Ovary (tissue), 9 donors: ENCODE measurements around the gene CD164L2. TPM values are rescaled to one million over a fixed set of nuclear protein-coding genes. Genes with fewer than 3 reads are reported as not detected.
"Not testable (repeated sequence)": the region's sequence is repeated elsewhere in the genome, so short reads cannot be mapped to it uniquely, and the experiment has no call there.

Experiments
- DNase-seq, 5 donors: peaks; one replicate each; pipeline ENCODE4 v3.0.0-alpha.2; 2019 to 2020
- H3K27ac ChIP-seq, 2 donors: fragments of 200-600 bp; one replicate each; pipeline versions ENCODE4 v1.5.1 to v1.8.0; 2019 to 2022
- H3K27me3 ChIP-seq: fragments of 200-600 bp; one replicate; pipeline ENCODE4 v1.8.0; 2022
- H3K36me3 ChIP-seq: fragments of 200-600 bp; sonication (generic); one replicate; pipeline ENCODE4 v1.5.1; 2019
- H3K4me1 ChIP-seq: one replicate; pipeline ENCODE4 v1.8.1; 2013; ENCODE audit warnings: mild to moderate bottlenecking, moderate library complexity; ENCODE audit not compliant: insufficient read depth
- H3K4me3 ChIP-seq: fragments of 200-600 bp; sonication (generic); one replicate; pipeline ENCODE4 v1.5.1; 2017
- H3K9me3 ChIP-seq, 2 donors: fragments of 200-600 bp in 1 of 2; sonication (generic) in 1 of 2; one replicate each; pipeline versions ENCODE4 v1.5.1 to v1.8.1; 2013 to 2019; ENCODE audit warnings: mild to moderate bottlenecking in 1 of 2, moderate library complexity in 1 of 2
- CTCF ChIP-seq, 3 donors: fragments of 450-650 bp in 2 of 3; fragments of 200-600 bp in 1 of 3; IDR thresholded peaks; one replicate each; pipeline versions ENCODE4 v1.5.1 to v1.8.0; 2016 to 2022; ENCODE audit warnings: antibody characterized with exemption in 3 of 3, mild to moderate bottlenecking in 1 of 3
- EP300 ChIP-seq: sonication (generic); formaldehyde crosslinking; IDR thresholded peaks from one replicate; pipeline ENCODE4 v1.6.1; 2017; ENCODE audit warnings: antibody characterized with exemption
- POLR2A ChIP-seq: fragments of 450-650 bp; IDR thresholded peaks from one replicate; pipeline ENCODE4 v1.6.1; 2017; ENCODE audit warnings: antibody characterized with exemption, mild to moderate bottlenecking, moderate library complexity
- whole genome bisulfite sequencing, 3 donors: extraction: QIAGEN DNeasy Blood & Tissue Kit in 1 of 3; methylation state at CpG; one replicate each; pipeline versions ENCODE4 v1.1.5 to v1.1.7; 2013 to 2017; 5-methylcytosine and 5-hydroxymethylcytosine counted together
- intact Hi-C, 4 donors: fragments of 100-400 bp; cut with DNase I; formaldehyde crosslinking; loops; one replicate each; pipeline versions ENCODE4 v1.11.0 to v1.15.1; 2022 to 2023
- polyA plus RNA-seq, 2 donors: library from polyadenylated mRNA; stranded (reverse); fragments of 200-250 nt in 1 of 2; fragments of 350-450 nt in 1 of 2; fragmentation: Illumina TruSeq in 1 of 2; extraction: RNeasy Lipid Tissue Mini Kit (QIAGEN cat#74804) in 1 of 2; gene quantifications; one replicate each; pipeline ENCODE4 v1.2.3, GENCODE V29; 2013 to 2014
- total RNA-seq, 7 donors: library from RNA; depleted of rRNA in 2 of 7; stranded (reverse); fragments of >200 nt in 2 of 7; fragmentation: NEBNext Ultra II Directional in 3 of 7; extraction: Animal tissue kit (Norgen Biotek cat#: 25700) in 3 of 7; gene quantifications; one replicate each; pipeline versions ENCODE4 v1.1.0 to v1.2.4, GENCODE V29; 2016 to 2023
- donor health status: DM: no; HTN: no; CAD: no; lungs with moderate emphysema.
- donor health status: DM: no; HTN: no; CAD: no.
- donor health status: Bipolar disorder and iron deficiency.
- donor health status: DM: yes; HTN: yes; CAD: no.
- donor health status: DM: no; HTN: no; CAD: no.
- donor health status: DM: yes; HTN: yes; CAD: no.

CD164L2 gene
- total and polyA plus RNA-seq, 9 donors = 0.06 to 15.5 (median 0.86) TPM; not detected in 3

DNA sequence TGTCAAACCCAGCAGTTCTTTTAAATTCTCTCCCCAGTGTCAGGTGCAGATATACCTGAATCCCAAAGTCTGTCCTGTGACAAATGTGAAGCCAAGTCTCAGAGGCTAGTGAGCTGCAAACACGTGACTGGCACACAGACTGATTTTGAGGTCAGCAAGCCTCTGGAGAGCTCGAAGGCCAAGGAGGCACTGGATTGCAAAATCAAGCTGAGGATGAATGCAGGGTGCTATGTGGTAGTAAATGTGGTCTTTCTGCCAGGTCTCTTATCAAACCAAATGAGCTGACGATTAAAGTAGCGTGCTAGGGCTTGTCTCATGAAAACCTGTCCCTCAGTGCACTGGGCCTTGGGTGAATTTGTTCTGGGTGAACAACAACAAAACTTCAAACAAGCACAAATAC is 29.9 kb upstream of the CD164L2 start:
- no peak overlapping the region for H3K4me3 ChIP-seq
- no peaks in the 10 kb centered on the region for H3K9me3 ChIP-seq
- no peaks in the 10 kb centered on the region for H3K27me3 ChIP-seq
- H3K4me1 ChIP-seq = no peaks in the 10 kb centered on the region
- H3K36me3 ChIP-seq = no peaks in the 10 kb centered on the region
- TF ChIP-seq EP300 = no peak
- no peak for TF ChIP-seq POLR2A
- no peak for TF ChIP-seq CTCF (IDR thresholded peaks at IDR 0.05)
- WGBS, 3 donors = 70 to 78% (median 76%) methylated on average over 4 of the region's 4 CpGs
- DNase-seq = no peak
- H3K27ac ChIP-seq = no peak overlapping the region
- intact Hi-C loops = no loop called here

- no peak for DNase-seq
- intact Hi-C loops = no loop called here
- no peak overlapping the region for H3K27ac ChIP-seq
- no peaks in the 10 kb centered on the region for H3K36me3 ChIP-seq
- 86 to 88% (median 87%) methylated on average over 4 of the region's 4 CpGs for WGBS, 3 donors
- TF ChIP-seq POLR2A (no peak), CTCF (IDR thresholded peaks at IDR 0.05) (no peak), EP300 (no peak)
- no peaks in the 10 kb centered on the region for H3K4me1 ChIP-seq
- H3K9me3 ChIP-seq = no peaks in the 10 kb centered on the region
- H3K27me3 ChIP-seq = no peaks in the 10 kb centered on the region
- H3K4me3 ChIP-seq = no peak overlapping the region
Measured at GRCh38 chr1:27412502-27412901, 29.4 kb upstream of the CD164L2 start.

- no peaks in the 10 kb centered on the region for H3K4me1 ChIP-seq
- H3K4me3 ChIP-seq = no peak overlapping the region
- H3K36me3 ChIP-seq = no peaks in the 10 kb centered on the region
- TF ChIP-seq POLR2A (no peak), EP300 (no peak)
- DNase-seq = no peak
- no peaks in the 10 kb centered on the region for H3K27me3 ChIP-seq
- no peaks in the 10 kb centered on the region for H3K9me3 ChIP-seq
- intact Hi-C loops = no loop called here
- H3K27ac ChIP-seq = no peak overlapping the region
- 78 to 90% (median 83%) methylated on average over 2 of the region's 2 CpGs for WGBS, 3 donors
Measured at GRCh38 chr1:27410709-27411108, 27.6 kb upstream of the CD164L2 start.

GRCh38 chr1:27409669-27410068 is 26.5 kb upstream of the CD164L2 start:
- Histone ChIP-seq H3K27ac (no peak overlapping the region), H3K36me3 (no peaks in the 10 kb centered on the region), H3K4me3 (no peak overlapping the region), H3K27me3 (no peaks in the 10 kb centered on the region), H3K9me3 (no peaks in the 10 kb centered on the region), H3K4me1 (no peaks in the 10 kb centered on the region)
- WGBS, 3 donors = 88 to 92% (median 91%) methylated on average over 11 of the region's 11 CpGs
- TF ChIP-seq EP300 (no peak), POLR2A (no peak), CTCF (IDR thresholded peaks at IDR 0.05) (no peak)
- no peak for DNase-seq
- intact Hi-C loops = loop anchor here in 1 of 4 donors (10.0 kb wide), 1 partner anchor 255 kb away; no protein-coding TSS in a partner anchor

- DNase-seq = no peak
- WGBS, 3 donors = 90 to 92% (median 90%) methylated on average over 9 of the region's 9 CpGs
- Histone ChIP-seq H3K9me3 (no peaks in the 10 kb centered on the region), H3K4me1 (no peaks in the 10 kb centered on the region), H3K4me3 (no peak overlapping the region), H3K27me3 (no peaks in the 10 kb centered on the region), H3K36me3 (no peaks in the 10 kb centered on the region), H3K27ac (no peak overlapping the region)
- intact Hi-C loops = loop anchor here in 1 of 4 donors (10.0 kb wide), 1 partner anchor 257 kb away; no protein-coding TSS in a partner anchor
- TF ChIP-seq POLR2A (no peak), EP300 (no peak), CTCF (IDR thresholded peaks at IDR 0.05) (no peak)
Measured at GRCh38 chr1:27408151-27408550, 25.0 kb upstream of the CD164L2 start.

DNA sequence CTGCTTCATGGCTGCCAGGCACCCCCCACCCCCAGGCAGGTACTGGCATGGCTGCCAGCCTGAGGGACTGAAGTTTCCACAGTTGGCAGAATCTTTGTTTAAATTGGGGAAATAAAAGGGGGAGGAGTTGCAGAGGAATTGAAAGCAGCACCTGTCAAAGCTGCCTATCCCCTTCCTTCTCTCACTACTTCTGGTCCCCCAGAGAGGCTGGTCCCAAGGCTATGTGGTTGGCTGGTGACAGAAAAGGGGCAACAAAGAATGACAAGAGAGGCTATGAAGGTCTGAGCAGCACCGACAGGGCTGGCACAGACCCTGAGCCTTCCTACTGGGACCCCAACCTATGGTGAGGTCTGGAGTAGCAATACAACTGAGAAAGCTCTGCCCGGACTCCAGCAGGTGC is 23.7 kb upstream of the CD164L2 start:
- DNase-seq, H3K27me3 ChIP-seq, H3K36me3 ChIP-seq, H3K9me3 ChIP-seq, H3K27ac ChIP-seq, H3K4me1 ChIP-seq, H3K4me3 ChIP-seq: not testable (repeated sequence)
- intact Hi-C loops = loop anchor here in 1 of 4 donors (10.0 kb wide), 1 partner anchor 258 kb away; no protein-coding TSS in a partner anchor
- WGBS, 3 donors = 80 to 95% (median 86%) methylated on average over 2 of the region's 2 CpGs
